ENCODE data around the gene INPP5F. TPM values are rescaled to one million over a fixed set of nuclear protein-coding genes. Genes with fewer than 3 reads are reported as not detected.

The INPP5F gene
- total RNA-seq, 1 donor from 2014 or later = 18.3 TPM

DNA sequence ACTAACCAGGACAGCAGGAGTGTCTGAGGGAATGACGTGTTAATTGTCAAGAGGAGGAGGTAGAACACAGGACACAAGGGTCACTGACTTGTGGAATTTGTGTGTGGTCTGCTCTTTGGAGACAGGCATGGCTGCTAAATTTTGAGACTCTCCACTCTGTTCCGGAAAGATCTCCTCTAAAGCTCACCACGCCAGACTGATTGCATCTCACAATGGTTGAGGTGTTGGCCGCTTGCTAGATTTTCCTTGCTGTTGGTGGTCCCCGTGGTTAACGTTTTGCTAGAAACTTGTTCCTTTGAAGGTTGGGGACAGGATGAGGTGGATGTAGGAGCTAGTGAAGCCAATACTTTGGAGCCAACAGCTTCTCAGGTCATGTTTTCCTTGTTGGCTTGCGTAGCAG is 89.8 kb downstream of the INPP5F start:
- DNase-seq = peak; percentile 53
- intact Hi-C loops (cut with micrococcal nuclease) = no loop called here
- peaks cover 5% of the 10 kb centered on the region for H3K36me3 Mint-ChIP-seq (ENCODE audit: low read depth)

DNA sequence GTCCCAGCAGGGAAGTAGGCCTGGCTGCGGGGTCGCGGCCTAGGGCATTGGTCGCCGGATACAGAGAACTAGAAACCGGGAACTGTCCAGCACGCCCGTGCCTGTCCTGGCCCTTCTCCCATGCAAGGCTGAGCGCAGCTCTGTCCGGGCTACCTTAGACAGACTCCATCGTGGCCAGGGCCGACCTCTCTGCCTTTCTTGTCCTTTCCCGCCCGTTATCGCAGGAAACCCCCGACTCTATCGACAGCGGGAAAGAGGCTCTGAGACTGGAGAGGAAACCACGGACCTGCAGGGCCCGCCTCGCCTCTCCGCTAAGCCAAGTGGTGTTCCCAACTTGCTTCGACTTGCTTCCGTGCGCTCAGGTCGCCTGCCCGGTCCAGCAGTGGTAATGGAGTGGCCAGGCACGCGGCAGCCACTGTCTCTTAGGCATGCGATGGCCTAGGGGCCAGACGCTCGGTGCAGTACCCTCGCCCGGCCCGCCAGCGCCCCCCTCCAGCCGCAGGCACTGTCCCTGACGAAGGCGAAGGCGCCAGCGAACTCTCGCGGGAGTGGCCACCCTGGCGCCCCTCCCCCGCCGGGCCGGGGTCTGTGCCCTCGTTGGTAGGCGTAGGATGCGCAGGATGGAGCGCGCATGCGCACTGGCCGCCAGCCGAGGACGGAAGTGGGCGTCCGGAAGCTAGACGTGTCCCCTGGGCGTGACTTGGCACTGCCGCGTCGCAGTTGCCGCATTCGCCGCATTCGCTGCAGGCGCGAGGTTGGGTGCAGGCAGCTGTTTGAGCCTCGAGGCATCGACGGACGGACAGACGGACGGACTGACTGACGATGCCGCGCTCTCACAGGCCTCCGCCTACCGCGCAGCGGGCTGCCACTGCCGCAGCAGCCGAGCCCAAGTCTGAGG is 92.4 kb downstream of the INPP5F start:
- Mint-ChIP-seq H3K36me3 (ENCODE audit: low read depth) (peaks cover 5% of the 10 kb centered on the region), H3K27ac (no peak overlapping the region), H3K4me3 (no peak overlapping the region), H3K27me3 (no peaks in the 10 kb centered on the region), H3K9me3 (no peaks in the 10 kb centered on the region), H3K4me1 (peaks cover 8% of the 10 kb centered on the region)
- intact Hi-C loops (cut with micrococcal nuclease) = no loop called here
- peak; percentile 69 for DNase-seq

More for the DNA sequence above, 89.8 kb downstream of the INPP5F start:
- peaks cover 6% of the 10 kb centered on the region for H3K4me1 Mint-ChIP-seq
- H3K4me3 Mint-ChIP-seq = no peak overlapping the region
- H3K27ac Mint-ChIP-seq = no peak overlapping the region
- no peaks in the 10 kb centered on the region for H3K27me3 Mint-ChIP-seq
- no peaks in the 10 kb centered on the region for H3K9me3 Mint-ChIP-seq

DNA sequence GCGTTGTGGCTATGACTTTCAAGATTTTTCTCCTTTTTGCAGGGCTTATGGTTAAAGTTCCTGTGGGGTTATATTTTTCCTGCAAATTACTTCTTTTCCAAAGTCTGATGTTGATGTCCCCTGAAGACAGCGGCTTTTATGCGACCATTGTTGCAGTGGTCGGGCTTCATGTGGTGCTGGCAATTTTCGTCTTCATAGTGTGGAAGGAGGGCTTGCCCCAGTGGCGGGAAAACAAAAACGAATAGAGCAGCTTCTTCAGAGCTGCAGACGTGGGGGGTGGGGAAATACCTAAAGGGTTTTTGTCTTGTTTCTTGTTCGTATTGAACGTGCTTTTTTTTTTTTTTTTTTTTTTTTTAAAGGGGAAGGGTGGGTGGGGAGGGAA is 93.0 kb downstream of the INPP5F start:
- DNase-seq = no peak
- intact Hi-C loops (cut with micrococcal nuclease) = no loop called here

DNA sequence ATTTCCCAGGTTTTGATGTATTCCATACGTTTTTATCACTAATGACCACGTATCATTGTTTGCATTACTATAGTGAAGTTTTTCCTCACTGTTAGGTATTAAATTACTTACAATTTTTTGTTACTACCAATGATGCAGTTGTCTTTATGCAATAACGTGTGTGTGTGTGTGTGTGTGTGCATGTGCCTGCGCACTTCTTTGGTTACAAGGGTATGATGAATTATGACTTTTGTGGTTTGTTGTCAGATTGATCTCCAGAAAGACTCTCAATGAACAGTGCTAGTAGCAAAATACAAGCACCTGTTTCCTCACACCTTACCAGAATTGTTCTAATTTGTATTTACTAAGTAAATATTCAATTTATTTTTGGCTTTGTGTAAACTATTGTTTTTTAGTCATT is 95.3 kb downstream of the INPP5F start:
- no peak for DNase-seq
- peaks cover 7% of the 10 kb centered on the region for H3K4me1 Mint-ChIP-seq
- no peaks in the 10 kb centered on the region for H3K9me3 Mint-ChIP-seq
- H3K27me3 Mint-ChIP-seq = no peaks in the 10 kb centered on the region
- intact Hi-C loops (cut with micrococcal nuclease) = no loop called here
- H3K4me3 Mint-ChIP-seq = no peak overlapping the region
- H3K27ac Mint-ChIP-seq = no peak overlapping the region
- H3K36me3 Mint-ChIP-seq (ENCODE audit: low read depth) = peaks cover 12% of the 10 kb centered on the region

More for the DNA sequence above, 93.0 kb downstream of the INPP5F start:
- Mint-ChIP-seq H3K4me3 (no peak overlapping the region), H3K9me3 (no peaks in the 10 kb centered on the region), H3K27ac (no peak overlapping the region), H3K4me1 (peaks cover 8% of the 10 kb centered on the region), H3K27me3 (no peaks in the 10 kb centered on the region), H3K36me3 (ENCODE audit: low read depth) (peaks cover 8% of the 10 kb centered on the region)

DNA sequence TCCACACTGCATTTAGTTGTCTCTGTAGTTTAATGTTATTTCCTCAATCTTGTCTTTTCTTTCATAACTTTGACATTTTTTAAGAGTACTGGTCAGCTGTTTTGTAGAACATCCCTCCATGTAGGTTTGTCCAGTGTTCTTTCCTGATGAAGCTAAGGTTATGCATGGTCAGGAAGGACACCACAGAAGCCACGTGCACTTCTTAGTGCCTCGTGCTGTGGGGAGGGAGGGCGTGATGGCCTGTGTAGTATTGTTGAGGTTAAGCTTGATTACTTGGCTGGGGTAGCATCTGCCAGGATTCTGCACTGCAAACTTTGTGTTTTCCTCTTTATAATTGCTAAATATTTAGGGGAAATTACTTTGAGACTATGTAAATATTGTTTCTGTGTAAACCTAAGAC is 98.4 kb downstream of the INPP5F start:
- H3K27me3 Mint-ChIP-seq = no peaks in the 10 kb centered on the region
- no peak overlapping the region for H3K27ac Mint-ChIP-seq
- intact Hi-C loops (cut with micrococcal nuclease) = no loop called here
- no peak overlapping the region for H3K4me3 Mint-ChIP-seq
- peaks cover 5% of the 10 kb centered on the region for H3K4me1 Mint-ChIP-seq
- no peaks in the 10 kb centered on the region for H3K9me3 Mint-ChIP-seq
- peaks cover 34% of the 10 kb centered on the region for H3K36me3 Mint-ChIP-seq (ENCODE audit: low read depth)
- no peak for DNase-seq

DNA sequence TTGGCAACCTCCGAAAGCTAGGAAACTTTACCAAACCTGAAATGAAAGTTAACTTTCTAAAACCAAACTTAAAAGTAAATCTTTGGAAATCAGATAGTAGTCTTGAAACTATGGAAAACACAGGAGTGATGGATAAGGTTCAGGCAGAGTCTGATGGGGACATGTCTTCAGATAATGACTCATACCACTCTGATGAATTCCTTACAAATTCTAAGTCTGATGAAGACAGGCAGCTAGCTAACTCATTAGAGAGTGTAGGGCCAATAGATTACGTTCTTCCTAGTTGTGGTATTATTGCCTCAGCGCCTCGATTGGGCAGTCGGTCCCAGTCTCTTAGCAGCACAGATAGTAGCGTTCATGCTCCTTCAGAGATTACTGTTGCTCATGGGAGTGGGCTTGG is 100.9 kb downstream of the INPP5F start:
- H3K36me3 Mint-ChIP-seq (ENCODE audit: low read depth) = peaks cover 48% of the 10 kb centered on the region
- H3K27ac Mint-ChIP-seq = no peak overlapping the region
- H3K4me1 Mint-ChIP-seq = peaks cover 2% of the 10 kb centered on the region
- intact Hi-C loops (cut with micrococcal nuclease) = no loop called here
- no peaks in the 10 kb centered on the region for H3K9me3 Mint-ChIP-seq
- H3K4me3 Mint-ChIP-seq = no peak overlapping the region
- H3K27me3 Mint-ChIP-seq = no peaks in the 10 kb centered on the region
- no peak for DNase-seq

DNA sequence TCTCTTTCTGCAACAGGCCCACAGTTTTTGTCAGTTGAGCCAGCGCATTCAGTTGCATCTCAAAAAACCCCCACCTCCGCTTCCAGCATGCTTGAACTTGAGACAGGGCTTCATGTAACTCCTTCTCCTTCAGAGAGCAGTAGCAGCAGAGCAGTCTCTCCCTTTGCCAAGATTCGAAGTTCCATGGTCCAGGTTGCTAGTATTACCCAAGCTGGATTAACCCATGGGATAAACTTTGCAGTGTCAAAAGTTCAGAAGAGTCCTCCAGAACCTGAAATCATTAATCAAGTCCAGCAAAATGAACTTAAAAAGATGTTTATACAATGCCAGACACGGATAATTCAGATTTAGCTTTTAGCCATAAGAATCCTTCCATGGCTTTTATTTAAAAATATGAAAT is 101.6 kb downstream of the INPP5F start:
- Mint-ChIP-seq H3K27ac (no peak overlapping the region), H3K9me3 (no peaks in the 10 kb centered on the region), H3K36me3 (ENCODE audit: low read depth) (peaks cover 55% of the 10 kb centered on the region), H3K4me3 (no peak overlapping the region), H3K27me3 (no peaks in the 10 kb centered on the region), H3K4me1 (peaks cover 2% of the 10 kb centered on the region)
- intact Hi-C loops (cut with micrococcal nuclease) = no loop called here
- no peak for DNase-seq

DNA sequence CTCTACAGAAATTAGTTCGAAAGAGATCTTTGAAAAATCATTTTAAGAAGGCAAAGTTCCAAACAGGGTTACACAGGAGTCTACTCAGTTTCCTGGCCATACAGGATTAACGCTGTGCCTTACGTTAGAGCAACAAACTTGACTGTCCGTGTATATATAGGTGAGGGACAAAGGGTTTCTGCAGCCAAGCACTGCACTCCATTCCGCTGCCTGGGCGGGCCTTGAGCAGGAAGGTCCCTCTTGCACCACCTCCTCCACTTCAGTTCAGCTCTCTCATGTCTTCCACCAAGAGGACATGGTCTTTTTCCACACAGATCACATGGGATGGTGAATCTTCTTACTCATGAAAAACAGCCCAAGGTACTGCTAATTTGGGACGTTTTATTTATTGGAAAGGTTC is 103.6 kb downstream of the INPP5F start:
- Mint-ChIP-seq H3K4me3 (no peak overlapping the region), H3K27me3 (no peaks in the 10 kb centered on the region), H3K27ac (no peak overlapping the region), H3K9me3 (peaks cover 4% of the 10 kb centered on the region), H3K36me3 (ENCODE audit: low read depth) (peaks cover 70% of the 10 kb centered on the region), H3K4me1 (peaks cover 12% of the 10 kb centered on the region)
- intact Hi-C loops (cut with micrococcal nuclease) = no loop called here
- no peak for DNase-seq

DNA sequence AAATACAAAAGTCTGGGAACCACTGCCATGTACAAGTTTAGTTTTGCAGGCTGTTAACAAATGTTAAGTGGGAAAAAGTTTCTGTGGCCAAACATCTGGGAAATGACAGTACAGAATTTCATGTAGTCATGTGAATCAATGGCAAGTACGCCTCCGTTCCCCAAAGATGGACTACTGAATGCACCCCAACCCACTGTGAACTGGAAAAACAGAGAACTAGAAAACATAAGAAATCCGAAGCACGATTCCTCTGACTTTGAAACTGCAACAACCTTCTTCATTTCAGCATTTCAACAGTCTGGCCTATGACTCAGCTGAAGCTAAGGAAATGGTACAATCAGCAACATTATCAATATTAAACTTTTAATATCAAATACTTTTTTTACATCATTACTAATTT is 105.0 kb downstream of the INPP5F start:
- Mint-ChIP-seq H3K4me3 (no peak overlapping the region), H3K27ac (no peak overlapping the region), H3K27me3 (no peaks in the 10 kb centered on the region), H3K9me3 (peaks cover 9% of the 10 kb centered on the region), H3K4me1 (peaks cover 19% of the 10 kb centered on the region), H3K36me3 (ENCODE audit: low read depth) (peaks cover 82% of the 10 kb centered on the region)
- no peak for DNase-seq
- intact Hi-C loops (cut with micrococcal nuclease) = loop anchor here (5.0 kb wide), 1 partner anchor 49 kb away; no protein-coding TSS in a partner anchor

DNA sequence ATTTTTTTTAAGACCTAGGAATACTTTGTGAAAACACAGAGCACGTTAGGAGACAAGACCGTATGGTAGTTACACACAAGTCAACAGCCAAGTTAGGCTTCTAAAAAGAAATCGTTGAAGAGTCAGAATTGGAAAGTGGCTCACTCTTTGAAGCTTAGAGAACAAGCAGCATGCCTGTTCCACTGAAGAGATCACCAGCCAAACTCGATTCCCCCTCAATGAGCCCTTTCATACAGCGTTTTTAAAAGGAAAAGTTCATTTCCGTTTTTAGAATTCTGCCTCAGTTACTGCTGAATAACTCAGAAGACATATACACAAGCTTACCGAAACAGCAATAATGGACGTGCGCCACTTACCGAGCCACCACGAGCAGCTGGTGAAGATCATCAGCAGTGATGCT is 105.8 kb downstream of the INPP5F start:
- Mint-ChIP-seq H3K4me3 (no peak overlapping the region), H3K4me1 (peaks cover 22% of the 10 kb centered on the region), H3K27ac (no peak overlapping the region), H3K36me3 (ENCODE audit: low read depth) (peaks cover 86% of the 10 kb centered on the region), H3K9me3 (peaks cover 9% of the 10 kb centered on the region), H3K27me3 (no peaks in the 10 kb centered on the region)
- intact Hi-C loops (cut with micrococcal nuclease) = loop anchor here (5.0 kb wide), 1 partner anchor 49 kb away; no protein-coding TSS in a partner anchor
- DNase-seq = no peak

DNA sequence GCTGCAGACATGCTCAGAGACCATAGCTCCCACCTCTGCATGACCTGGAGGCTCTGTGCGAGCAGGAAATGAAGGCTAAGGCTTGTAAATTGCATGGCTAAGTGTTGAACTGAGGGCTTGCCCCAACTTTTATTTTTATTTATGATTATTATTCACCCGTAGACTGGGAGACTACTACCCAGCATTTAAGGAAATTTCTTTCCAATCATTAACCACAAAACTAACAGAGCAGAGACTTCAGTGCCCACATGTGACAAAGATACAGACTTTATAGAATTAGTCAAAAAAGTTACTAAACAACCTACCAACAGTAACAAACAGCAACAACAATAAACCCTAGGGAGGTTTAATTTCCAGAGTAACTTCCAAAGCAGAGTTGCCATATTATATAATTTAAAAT is 107.1 kb downstream of the INPP5F start:
- Mint-ChIP-seq H3K9me3 (peaks cover 9% of the 10 kb centered on the region), H3K4me3 (no peak overlapping the region), H3K36me3 (ENCODE audit: low read depth) (peaks cover 87% of the 10 kb centered on the region), H3K27ac (no peak overlapping the region), H3K27me3 (no peaks in the 10 kb centered on the region), H3K4me1 (peaks cover 22% of the 10 kb centered on the region)
- intact Hi-C loops (cut with micrococcal nuclease) = loop anchor here (5.0 kb wide), 1 partner anchor 51 kb away; no protein-coding TSS in a partner anchor
- DNase-seq = no peak

DNA sequence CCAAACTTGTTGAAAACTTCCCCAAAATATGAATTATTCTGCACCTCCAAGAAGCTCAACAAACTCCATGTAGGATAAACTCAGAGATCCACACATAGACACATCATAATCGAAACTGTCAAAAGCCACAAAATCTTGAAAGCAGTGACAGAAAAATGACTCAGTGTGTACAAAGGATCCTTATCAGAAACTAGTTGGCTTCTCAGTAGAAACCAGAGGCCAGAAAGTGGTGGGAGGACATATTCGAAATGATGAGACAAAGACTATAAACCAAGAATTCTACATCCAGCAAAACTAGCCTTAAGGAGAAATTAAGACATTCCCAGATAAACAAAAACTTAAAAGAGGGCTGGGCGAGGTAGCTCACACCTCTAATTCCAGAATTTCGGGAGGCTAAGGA is 108.3 kb downstream of the INPP5F start:
- H3K27ac Mint-ChIP-seq = peak overlapping the region; percentile 72
- DNase-seq = no peak
- H3K4me3 Mint-ChIP-seq = peak overlapping the region; percentile 24
- intact Hi-C loops (cut with micrococcal nuclease) = loop anchor here (1.0 to 5.0 kb wide), 2 partner anchors 52 to 148 kb away; no protein-coding TSS in a partner anchor
- peaks cover 9% of the 10 kb centered on the region for H3K9me3 Mint-ChIP-seq
- H3K4me1 Mint-ChIP-seq = peaks cover 22% of the 10 kb centered on the region
- H3K27me3 Mint-ChIP-seq = no peaks in the 10 kb centered on the region
- H3K36me3 Mint-ChIP-seq (ENCODE audit: low read depth) = peaks cover 88% of the 10 kb centered on the region

DNA sequence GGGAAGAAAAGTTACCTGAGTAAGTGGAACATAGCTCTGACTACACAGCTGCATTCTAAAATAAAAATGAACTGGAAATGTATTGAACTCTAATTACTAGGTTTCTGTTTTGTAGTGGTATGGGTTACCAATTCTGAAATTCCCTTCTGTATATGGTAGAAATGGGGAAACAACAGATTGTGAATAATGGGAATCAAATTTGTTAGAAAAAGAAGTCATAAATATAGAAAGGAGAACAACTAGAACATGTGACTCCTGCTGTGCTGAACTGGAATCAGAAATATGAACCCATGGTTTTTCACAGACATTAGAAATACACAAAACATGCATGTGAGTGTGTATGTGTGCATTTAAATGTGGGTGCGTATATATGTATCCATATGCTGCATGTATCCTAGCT is 119.8 kb downstream of the INPP5F start:
- no peaks in the 10 kb centered on the region for H3K27me3 Mint-ChIP-seq
- peaks cover 67% of the 10 kb centered on the region for H3K36me3 Mint-ChIP-seq (ENCODE audit: low read depth)
- H3K27ac Mint-ChIP-seq = no peak overlapping the region
- no peak overlapping the region for H3K4me3 Mint-ChIP-seq
- intact Hi-C loops (cut with micrococcal nuclease) = no loop called here
- peaks cover 4% of the 10 kb centered on the region for H3K4me1 Mint-ChIP-seq
- no peak for DNase-seq
- no peaks in the 10 kb centered on the region for H3K9me3 Mint-ChIP-seq

DNA sequence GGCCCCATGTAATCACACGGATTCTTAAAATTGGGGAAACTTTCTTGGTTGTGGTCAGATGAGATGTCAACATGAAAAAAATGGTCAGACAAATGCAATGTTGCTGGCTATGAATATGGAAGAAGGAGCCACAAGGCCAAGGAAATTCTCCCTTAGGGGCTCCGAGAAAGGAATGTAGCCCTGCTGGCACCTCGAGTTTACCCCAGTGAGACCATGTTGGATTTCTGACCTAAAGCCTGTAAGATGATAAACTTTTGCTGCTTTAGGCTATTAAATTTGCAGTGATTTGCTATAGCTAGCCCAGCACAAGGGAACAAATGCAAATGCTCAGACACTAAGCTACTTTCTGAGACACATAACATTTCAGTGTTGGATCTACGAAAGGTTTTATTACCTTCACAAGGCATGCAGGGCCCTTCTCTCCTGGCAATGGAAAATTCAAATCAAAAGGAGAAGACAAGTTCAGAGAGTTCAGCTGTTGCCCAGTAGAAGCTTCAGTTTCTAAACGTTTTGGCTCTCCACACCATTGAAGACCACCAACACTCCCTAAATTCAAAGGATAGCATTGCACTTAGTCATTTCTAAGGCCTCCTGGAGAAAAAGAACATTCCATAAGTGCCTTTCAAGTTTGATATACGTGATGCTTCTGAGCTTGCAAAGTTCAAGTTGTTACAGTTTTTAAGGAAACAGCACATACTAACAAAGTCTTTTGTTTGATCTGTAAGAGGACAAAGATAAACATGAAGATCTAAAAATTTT is 123.4 kb downstream of the INPP5F start:
- intact Hi-C loops (cut with micrococcal nuclease) = no loop called here
- no peak for DNase-seq

More for the DNA sequence above, 123.4 kb downstream of the INPP5F start:
- Mint-ChIP-seq H3K27me3 (no peaks in the 10 kb centered on the region), H3K27ac (no peak overlapping the region), H3K9me3 (no peaks in the 10 kb centered on the region), H3K4me1 (peaks cover 4% of the 10 kb centered on the region), H3K4me3 (no peak overlapping the region), H3K36me3 (ENCODE audit: low read depth) (peaks cover 51% of the 10 kb centered on the region)

All from activated CD4-positive, alpha-beta T cell treated with anti-CD3 and anti-CD28 coated beads, Interleukin-2, amount 10 ng/mL, durations not matched to agents 24 days and 14 days (primary cell).